Endothelial cell of umbilical vein (primary cell): Measurements from ENCODE around the gene CNN1. TPM values are rescaled to one million over a fixed set of nuclear protein-coding genes. Genes with fewer than 3 reads are reported as not detected.

Source experiments
- BruUV-seq: library from RNA; stranded (reverse); fragments of 400-500 nt; replicated peaks from 2 replicates; lab custom pipeline; 2021; lab: Mats Ljungman, UMichigan
- CTCF ChIA-PET: fragments of 300-600, 350-600 bp; sonication (Branson Sonifier 250); formaldehyde crosslinking; loops from one replicate; lab custom pipeline; 2021; ENCODE audit warnings: antibody characterized with exemption, inconsistent platforms; lab: Charles Lee
- POLR2A ChIA-PET: fragments of 300-600, 350-600 bp; sonication (Branson Sonifier 250); formaldehyde crosslinking; loops from one replicate; lab custom pipeline; 2021; ENCODE audit warnings: antibody characterized with exemption, inconsistent platforms; lab: Charles Lee
- DNase-seq: peaks from one replicate; pipeline ENCODE4 v3.0.0-alpha.2; 2011; ENCODE audit warnings: low read depth, low spot score
- FAIRE-seq: peaks from 2 replicates; lab custom pipeline; 2011; peaks lifted over from hg19 to GRCh38; lab: Jason Lieb, UNC
- H2AFZ ChIP-seq: 2 replicates; pipeline ENCODE4 v1.6.0; 2012; ENCODE audit warnings: low read depth, low read length, control low read depth, inconsistent platforms
- H3K27ac ChIP-seq: 2 replicates; pipeline ENCODE4 v1.5.1; 2011; ENCODE audit warnings: low read depth, mild to moderate bottlenecking, control low read depth, low read length, moderate library complexity; ENCODE audit not compliant: insufficient read depth
- H3K27me3 ChIP-seq, 2 experiments: 2 replicates each; pipeline versions ENCODE4 v1.6.0 to v1.6.1; 2011; ENCODE audit warnings: low read length in 2 of 2, mixed read lengths in 1 of 2; ENCODE audit not compliant: control insufficient read depth in 2 of 2, insufficient read depth in 2 of 2
- H3K36me3 ChIP-seq, 2 experiments: 2 replicates in 1 of 2; 3 replicates in 1 of 2; pipeline ENCODE4 v1.5.1; 2011; ENCODE audit warnings: low read length in 2 of 2, mild to moderate bottlenecking in 1 of 2, moderate library complexity in 1 of 2; ENCODE audit not compliant: control insufficient read depth in 2 of 2, insufficient read depth in 2 of 2; ENCODE audit errors: extremely low read depth in 1 of 2
- H3K4me1 ChIP-seq: 3 replicates; pipeline ENCODE4 v1.5.1; 2011; ENCODE audit warnings: mild to moderate bottlenecking, low read length; ENCODE audit not compliant: control insufficient read depth, insufficient read depth; ENCODE audit errors: extremely low read depth
- H3K4me2 ChIP-seq: 2 replicates; pipeline ENCODE4 v1.6.1; 2011; ENCODE audit warnings: low read length, control low read depth, mixed read lengths; ENCODE audit not compliant: insufficient read depth
- H3K4me3 ChIP-seq, 3 experiments: fragments of 200-600 bp in 1 of 3; sonication (generic), shearing (Covaris generic) in 1 of 3; replicated peaks in 1 of 3; 2 replicates each; pipeline ENCODE4 v1.5.1; 2011 to 2016; ENCODE audit warnings: control low read depth in 3 of 3, low read length in 3 of 3, mild to moderate bottlenecking in 2 of 3, inconsistent platforms in 1 of 3, low read depth in 1 of 3, moderate library complexity in 1 of 3; ENCODE audit not compliant: insufficient read depth in 1 of 3
- H3K79me2 ChIP-seq: 2 replicates; pipeline ENCODE4 v1.6.0; 2012; ENCODE audit warnings: low read length, inconsistent platforms; ENCODE audit not compliant: control insufficient read depth, insufficient read depth
- H3K9ac ChIP-seq: replicated peaks from 2 replicates; pipeline ENCODE3; 2011; ENCODE audit warnings: low read length, control low read depth; ENCODE audit not compliant: insufficient read depth; ENCODE audit errors: extremely low read depth
- H3K9me1 ChIP-seq: replicated peaks from 3 replicates; pipeline ENCODE4 v1.6.0; 2011; ENCODE audit warnings: mild to moderate bottlenecking, low read length; ENCODE audit not compliant: control insufficient read depth, insufficient read depth; ENCODE audit errors: extremely low read depth
- H3K9me3 ChIP-seq: replicated peaks from 2 replicates; pipeline ENCODE4 v1.5.1; 2012; ENCODE audit warnings: low read length, inconsistent platforms; ENCODE audit not compliant: control insufficient read depth, insufficient read depth
- H4K20me1 ChIP-seq: replicated peaks from 2 replicates; pipeline ENCODE3; 2011; ENCODE audit warnings: mild to moderate bottlenecking, low read length; ENCODE audit not compliant: control insufficient read depth, insufficient read depth; ENCODE audit errors: extremely low read depth
- CTCF ChIP-seq, 2 donors: IDR thresholded peaks; 1 replicate in 1 of 2; 2 replicates in 1 of 2; pipeline ENCODE4 v1.5.1; 2011; ENCODE audit warnings: low read length in 2 of 2, mild to moderate bottlenecking in 2 of 2, moderate library complexity in 2 of 2, control low read depth in 1 of 2, inconsistent platforms in 1 of 2, low read depth in 1 of 2; ENCODE audit not compliant: insufficient read depth in 1 of 2; ENCODE audit errors: extremely low read depth in 1 of 2
- EZH2 ChIP-seq: IDR thresholded peaks from 2 replicates; pipeline ENCODE4 v1.6.1; 2012; ENCODE audit warnings: borderline replicate concordance, low read depth, mild to moderate bottlenecking, moderate library complexity, low read length, inconsistent platforms; ENCODE audit not compliant: severe bottlenecking
- FOS ChIP-seq: IDR thresholded peaks from 2 replicates; pipeline ENCODE4 v1.6.1; 2011; ENCODE audit warnings: mild to moderate bottlenecking, low read length, moderate library complexity, borderline replicate concordance; ENCODE audit not compliant: insufficient read depth
- GATA2 ChIP-seq: IDR thresholded peaks from 2 replicates; pipeline ENCODE4 v1.7.0; 2011; ENCODE audit warnings: low read depth, mild to moderate bottlenecking, moderate library complexity, mixed read lengths, low read length; ENCODE audit not compliant: insufficient read length, insufficient read depth
- MYC ChIP-seq: IDR thresholded peaks from one replicate; pipeline ENCODE4 v1.6.1; 2011; ENCODE audit warnings: mild to moderate bottlenecking, low read depth, low read length
- dilution Hi-C: fragments of 300-500 bp; cut with MboI; formaldehyde crosslinking; loops from one replicate; pipeline ENCODE4 v1.15.0; 2019; ENCODE audit warnings: low sequenced_read_pairs; ENCODE audit not compliant: extremely low pct_ligation_motif_present
- intact Hi-C: fragments of 100-400 bp; cut with micrococcal nuclease; formaldehyde crosslinking; loops from one replicate; pipeline ENCODE4 v1.10.0; 2022
- polyA plus RNA-seq, 4 experiments: library from polyadenylated mRNA; depleted of rRNA in 3 of 4; stranded (reverse) in 3 of 4; unstranded in 1 of 4; fragments of >200 nt; gene quantifications; 2 replicates each; pipeline versions ENCODE4 v1.2.1 to v1.2.3, GENCODE V29; 2011 to 2012; ENCODE audit warnings: missing spikeins in 1 of 4
- total RNA-seq: library from RNA; stranded (reverse); gene quantifications from 2 replicates; pipeline ENCODE4 v1.2.3, GENCODE V29; 2021
- TF ChIP-seq, protein P1 (sequence below): IDR thresholded peaks from 2 replicates; pipeline ENCODE4 v1.6.1; 2011; ENCODE audit not compliant: insufficient read depth, insufficient read length

CNN1 gene
- total and polyA plus RNA-seq, 2 donors (not counting 3 experiments of a cell fraction or from before 2014, with no cell fraction given): 0.76 TPM; not detected in 1

DNA sequence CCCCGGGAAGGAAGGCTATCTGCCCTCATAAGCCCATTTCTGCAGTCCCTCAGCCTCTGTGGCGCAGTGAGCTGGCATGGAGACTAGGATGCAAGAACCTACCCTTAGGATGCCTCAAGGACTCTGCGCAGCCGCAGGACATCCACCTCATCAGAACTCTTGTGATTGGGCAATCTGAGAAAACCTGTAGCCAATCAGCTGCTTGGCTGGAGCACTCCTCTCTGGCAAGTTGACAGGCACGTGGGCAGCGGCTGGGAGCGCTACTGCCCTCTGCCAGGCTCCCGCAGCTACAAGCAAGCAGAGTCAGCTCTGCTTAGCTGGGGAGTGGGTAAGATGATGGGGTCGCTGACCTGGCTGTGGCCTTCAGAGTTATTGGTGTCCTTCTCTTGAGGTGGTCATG, 8.2 kb upstream of the CNN1 start:
- H3K4me3 ChIP-seq: no peak overlapping the region
- peaks cover 6% of the 10 kb centered on the region for H3K79me2 ChIP-seq
- dilution Hi-C loops (no loop called here), intact Hi-C loops (no loop called here)
- peak; percentile 12 for TF ChIP-seq MYC
- TF ChIP-seq EZH2: no peak
- TF ChIP-seq GATA2: no peak
- no peak for TF ChIP-seq FOS
- TF ChIP-seq, protein P1, sequence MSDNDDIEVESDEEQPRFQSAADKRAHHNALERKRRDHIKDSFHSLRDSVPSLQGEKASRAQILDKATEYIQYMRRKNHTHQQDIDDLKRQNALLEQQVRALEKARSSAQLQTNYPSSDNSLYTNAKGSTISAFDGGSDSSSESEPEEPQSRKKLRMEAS: peak; percentile 86
- peak; percentile 10 to 47 for TF ChIP-seq CTCF (IDR thresholded peaks at IDR 0.05; ENCODE audit: extremely low read depth in 1 of 2, insufficient read depth in 1 of 2, low read depth in 1 of 2, low read length in 2 of 2)
- no peaks in the 10 kb centered on the region for H3K36me3 ChIP-seq
- H3K27me3 ChIP-seq: no peaks in the 10 kb centered on the region
- peaks cover 9% of the 10 kb centered on the region for H3K4me1 ChIP-seq
- no peak overlapping the region for H3K9ac ChIP-seq
- no peaks in the 10 kb centered on the region for H4K20me1 ChIP-seq
- no TSS peak for BruUV-seq
- peak; percentile 40 for FAIRE-seq
- no peaks in the 10 kb centered on the region for H3K9me3 ChIP-seq
- CTCF ChIA-PET: interaction anchor here (1.0 to 1.3 kb wide), 2 partner anchors 13 to 33 kb away, joined by 3 read pairs; no protein-coding TSS in a partner anchor
- no peak overlapping the region for H3K27ac ChIP-seq
- H2AFZ ChIP-seq: no peak overlapping the region
- H3K9me1 ChIP-seq: no peaks in the 10 kb centered on the region
- no peak overlapping the region for H3K4me2 ChIP-seq
- POLR2A ChIA-PET: no interaction called here
- DNase-seq: peak; percentile 84
